Measurements from ENCODE around the gene AFF3.

DNA sequence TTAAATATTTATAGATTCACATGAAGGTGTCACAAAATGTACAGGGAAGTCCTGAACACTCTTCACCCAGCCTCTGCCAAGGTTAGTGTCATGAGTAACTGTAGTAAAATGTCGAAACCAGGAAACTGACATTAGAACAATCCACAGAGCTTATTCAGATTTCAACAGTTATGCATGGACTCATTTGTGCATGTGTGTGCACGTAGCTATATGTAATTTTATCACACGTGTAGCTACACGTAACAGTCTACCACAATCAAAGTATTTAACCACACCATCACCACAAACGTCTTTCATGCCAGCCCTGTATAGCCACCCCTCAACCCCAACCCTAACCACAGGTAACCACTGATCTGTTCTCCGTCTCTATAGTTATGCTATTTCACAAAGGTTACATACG is 440.9 kb downstream of the AFF3 start:
- TF ChIP-seq RARB (CRISPR knock-in tag; IDR thresholded peaks at IDR 0.05) (no peak), CSDC2 (CRISPR knock-in tag; IDR thresholded peaks at IDR 0.05) (no peak), ZFP3 (CRISPR knock-in tag; IDR thresholded peaks at IDR 0.05) (no peak)
- TF ChIP-seq, protein P1, sequence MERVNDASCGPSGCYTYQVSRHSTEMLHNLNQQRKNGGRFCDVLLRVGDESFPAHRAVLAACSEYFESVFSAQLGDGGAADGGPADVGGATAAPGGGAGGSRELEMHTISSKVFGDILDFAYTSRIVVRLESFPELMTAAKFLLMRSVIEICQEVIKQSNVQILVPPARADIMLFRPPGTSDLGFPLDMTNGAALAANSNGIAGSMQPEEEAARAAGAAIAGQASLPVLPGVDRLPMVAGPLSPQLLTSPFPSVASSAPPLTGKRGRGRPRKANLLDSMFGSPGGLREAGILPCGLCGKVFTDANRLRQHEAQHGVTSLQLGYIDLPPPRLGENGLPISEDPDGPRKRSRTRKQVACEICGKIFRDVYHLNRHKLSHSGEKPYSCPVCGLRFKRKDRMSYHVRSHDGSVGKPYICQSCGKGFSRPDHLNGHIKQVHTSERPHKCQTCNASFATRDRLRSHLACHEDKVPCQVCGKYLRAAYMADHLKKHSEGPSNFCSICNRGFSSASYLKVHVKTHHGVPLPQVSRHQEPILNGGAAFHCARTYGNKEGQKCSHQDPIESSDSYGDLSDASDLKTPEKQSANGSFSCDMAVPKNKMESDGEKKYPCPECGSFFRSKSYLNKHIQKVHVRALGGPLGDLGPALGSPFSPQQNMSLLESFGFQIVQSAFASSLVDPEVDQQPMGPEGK (CRISPR knock-in tag; IDR thresholded peaks at IDR 0.05; ENCODE audit: borderline replicate concordance), result no peak
- TF ChIP-seq, protein P2, sequence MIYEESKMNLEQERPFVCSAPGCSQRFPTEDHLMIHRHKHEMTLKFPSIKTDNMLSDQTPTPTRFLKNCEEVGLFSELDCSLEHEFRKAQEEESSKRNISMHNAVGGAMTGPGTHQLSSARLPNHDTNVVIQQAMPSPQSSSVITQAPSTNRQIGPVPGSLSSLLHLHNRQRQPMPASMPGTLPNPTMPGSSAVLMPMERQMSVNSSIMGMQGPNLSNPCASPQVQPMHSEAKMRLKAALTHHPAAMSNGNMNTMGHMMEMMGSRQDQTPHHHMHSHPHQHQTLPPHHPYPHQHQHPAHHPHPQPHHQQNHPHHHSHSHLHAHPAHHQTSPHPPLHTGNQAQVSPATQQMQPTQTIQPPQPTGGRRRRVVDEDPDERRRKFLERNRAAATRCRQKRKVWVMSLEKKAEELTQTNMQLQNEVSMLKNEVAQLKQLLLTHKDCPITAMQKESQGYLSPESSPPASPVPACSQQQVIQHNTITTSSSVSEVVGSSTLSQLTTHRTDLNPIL (CRISPR knock-in tag; IDR thresholded peaks at IDR 0.05; ENCODE audit: low read depth), result no peak

Data from SK-N-SH treated with all-trans-retinoic acid at 6 μM for 48 hours (cell line).